Gastrocnemius medialis (tissue), 4 donors: ENCODE data around the gene LRMDA.

ENCODE experiments used
- CTCF ChIP-seq, 5 experiments: fragments of 450-650 bp in 3 of 5; fragments of 200-600 bp in 2 of 5; sonication (generic) in 2 of 5; IDR thresholded peaks in 4 of 5; conservative IDR thresholded peaks in 1 of 5; 1 replicate in 4 of 5; 2 replicates in 1 of 5; pipeline ENCODE4 v1.5.1; 2016 to 2019; ENCODE audit warnings: antibody characterized with exemption in 5 of 5, mild to moderate bottlenecking in 3 of 5, moderate library complexity in 3 of 5
- POLR2A ChIP-seq, 2 donors: fragments of 450-650 bp; IDR thresholded peaks; one replicate each; pipeline ENCODE4 v1.6.1; 2017; ENCODE audit warnings: antibody characterized with exemption in 2 of 2, mild to moderate bottlenecking in 2 of 2, moderate library complexity in 2 of 2

- no peak for TF ChIP-seq CTCF (IDR thresholded peaks at IDR 0.05 in 4 of 5, conservative IDR thresholded peaks at IDR 0.05 in 1 of 5)
- no peak for TF ChIP-seq POLR2A (IDR thresholded peaks at IDR 0.05)
Measured at GRCh38 chr10:76041551-76041950, 610.1 kb downstream of the LRMDA start.
